ENCODE data around the gene CRTAC1.

CRTAC1 gene, protein sequence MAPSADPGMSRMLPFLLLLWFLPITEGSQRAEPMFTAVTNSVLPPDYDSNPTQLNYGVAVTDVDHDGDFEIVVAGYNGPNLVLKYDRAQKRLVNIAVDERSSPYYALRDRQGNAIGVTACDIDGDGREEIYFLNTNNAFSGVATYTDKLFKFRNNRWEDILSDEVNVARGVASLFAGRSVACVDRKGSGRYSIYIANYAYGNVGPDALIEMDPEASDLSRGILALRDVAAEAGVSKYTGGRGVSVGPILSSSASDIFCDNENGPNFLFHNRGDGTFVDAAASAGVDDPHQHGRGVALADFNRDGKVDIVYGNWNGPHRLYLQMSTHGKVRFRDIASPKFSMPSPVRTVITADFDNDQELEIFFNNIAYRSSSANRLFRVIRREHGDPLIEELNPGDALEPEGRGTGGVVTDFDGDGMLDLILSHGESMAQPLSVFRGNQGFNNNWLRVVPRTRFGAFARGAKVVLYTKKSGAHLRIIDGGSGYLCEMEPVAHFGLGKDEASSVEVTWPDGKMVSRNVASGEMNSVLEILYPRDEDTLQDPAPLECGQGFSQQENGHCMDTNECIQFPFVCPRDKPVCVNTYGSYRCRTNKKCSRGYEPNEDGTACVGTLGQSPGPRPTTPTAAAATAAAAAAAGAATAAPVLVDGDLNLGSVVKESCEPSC

DNA sequence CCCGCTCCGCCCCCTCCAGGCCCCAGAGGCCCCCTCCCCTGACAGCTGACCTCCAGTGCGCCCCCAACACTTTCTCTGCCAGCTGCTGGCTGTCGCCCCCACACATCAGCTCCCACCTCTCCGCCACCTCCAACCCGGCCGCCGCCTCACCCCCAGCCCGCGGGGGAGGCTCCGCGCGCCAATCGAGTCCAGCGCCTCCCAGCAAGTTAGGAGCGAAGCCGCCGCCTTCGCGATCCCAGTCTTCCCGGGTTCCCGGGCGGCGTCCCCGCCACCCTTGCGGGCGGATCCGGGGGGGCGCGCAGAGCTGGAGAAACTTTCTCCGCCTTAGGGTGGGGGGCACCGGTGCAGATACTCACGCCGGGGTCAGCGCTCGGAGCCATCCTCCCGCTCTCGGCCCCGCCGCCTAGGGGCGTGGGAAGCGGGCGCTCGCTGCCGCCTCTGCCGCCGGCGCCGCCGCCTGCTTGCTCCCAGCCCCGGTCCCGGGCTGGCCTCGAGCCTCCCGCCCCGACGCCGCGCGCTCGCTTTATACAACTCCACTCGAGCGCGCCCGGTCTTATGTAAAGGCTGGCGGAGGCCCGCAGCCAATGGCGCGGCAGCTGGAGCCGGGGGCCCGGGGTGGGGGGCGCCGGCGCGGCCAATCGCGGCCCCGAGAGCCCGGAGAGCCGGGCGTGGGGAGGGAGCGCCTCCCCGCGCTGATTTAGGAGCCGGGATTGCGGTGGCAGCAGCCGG lies at the start of gene CRTAC1:
TSS of gene CRTAC1 (minus strand) at position 529 of the 729 bp plus-strand sequence. CDS start at position 380, 149 bp downstream.
- DNase-seq (ENCODE audit: low spot score): peak; percentile 90

DNA sequence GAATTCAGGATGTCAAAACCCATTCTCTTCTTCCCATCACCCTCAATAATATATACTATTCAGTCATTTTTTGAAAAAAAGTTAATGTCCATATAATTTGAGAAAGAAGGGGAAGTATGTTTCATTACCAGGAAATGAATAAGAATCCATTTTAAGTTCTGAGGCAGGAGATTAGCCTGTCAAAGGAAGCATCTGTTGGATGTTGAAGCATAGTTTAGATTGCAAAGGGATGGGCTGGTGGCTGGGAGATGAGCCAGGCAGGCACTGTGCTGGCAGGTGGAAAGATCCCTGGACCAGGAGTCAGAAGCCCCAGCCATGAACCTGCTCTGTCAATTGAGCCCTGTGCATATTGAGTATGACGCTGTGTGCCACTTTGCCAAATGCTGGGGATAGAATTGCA lies 48.4 kb upstream of the CRTAC1 start:
- no peak for DNase-seq (ENCODE audit: low spot score)

DNA sequence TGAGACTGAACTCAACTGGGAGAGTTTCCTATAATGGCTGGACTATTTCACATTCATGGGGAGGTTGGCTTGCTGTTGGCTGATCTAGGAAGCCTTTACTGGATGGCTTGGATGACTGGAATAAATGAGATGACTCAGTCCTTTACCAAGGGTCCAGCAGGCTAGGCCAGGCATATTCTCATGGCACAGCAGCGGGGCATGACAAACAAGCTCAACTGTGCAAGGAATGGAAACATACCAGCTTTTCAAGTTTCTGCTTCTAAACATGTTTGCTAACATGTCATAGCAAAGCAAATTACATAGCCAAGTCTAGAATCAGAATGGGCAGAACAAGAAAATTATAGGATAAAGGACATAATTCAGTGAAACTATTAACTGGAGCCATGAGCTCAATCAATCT lies 46.8 kb upstream of the CRTAC1 start:
- no peak for DNase-seq (ENCODE audit: low spot score)

DNA sequence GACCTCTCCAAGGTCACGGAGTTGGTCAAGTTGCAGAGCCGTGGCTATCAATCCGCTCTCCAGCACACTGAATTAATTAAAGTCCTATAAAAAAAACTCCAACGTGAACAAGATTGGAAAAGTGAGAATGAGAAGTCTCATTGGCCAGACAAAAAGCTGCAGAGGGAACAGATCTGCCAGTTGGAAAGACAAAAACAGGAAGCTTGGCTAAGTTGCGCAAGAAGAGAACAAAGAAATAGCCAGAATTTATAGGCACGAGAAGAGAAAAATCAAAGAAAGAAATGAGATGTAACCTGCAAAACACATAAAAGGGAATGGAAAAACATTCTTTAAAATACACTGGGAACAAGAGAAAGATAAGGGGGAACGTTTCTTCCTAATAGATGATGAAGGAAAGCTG lies 45.7 kb upstream of the CRTAC1 start:
- DNase-seq (ENCODE audit: low spot score): no peak

DNA sequence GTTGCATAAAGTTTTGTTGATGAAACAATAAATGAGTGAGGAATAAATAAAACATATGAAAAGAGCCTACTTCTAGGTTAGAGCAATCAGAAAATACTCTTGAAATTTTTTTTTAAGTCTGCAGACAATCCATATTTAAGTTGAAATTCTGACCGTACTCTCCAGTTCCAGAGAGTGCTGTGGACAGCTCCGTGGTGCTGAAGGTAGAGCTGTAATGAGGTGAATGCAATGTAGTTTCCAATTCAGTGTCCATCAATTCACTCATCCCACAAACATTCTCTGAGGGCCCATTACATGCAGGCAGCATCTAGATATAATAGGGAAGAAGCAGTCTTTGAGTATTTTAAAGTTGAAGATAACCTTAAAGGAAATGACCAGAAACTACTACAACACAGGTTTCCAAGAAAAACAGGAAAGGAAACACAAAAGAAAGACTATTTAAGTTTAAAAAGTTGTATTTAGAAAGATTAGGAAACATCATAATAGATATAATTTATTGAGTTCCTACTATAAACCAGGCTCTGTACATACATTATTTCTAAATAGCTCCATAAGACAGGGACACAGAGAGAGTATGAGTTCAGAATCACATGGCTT lies 44.0 kb upstream of the CRTAC1 start:
- DNase-seq (ENCODE audit: low spot score): no peak

DNA sequence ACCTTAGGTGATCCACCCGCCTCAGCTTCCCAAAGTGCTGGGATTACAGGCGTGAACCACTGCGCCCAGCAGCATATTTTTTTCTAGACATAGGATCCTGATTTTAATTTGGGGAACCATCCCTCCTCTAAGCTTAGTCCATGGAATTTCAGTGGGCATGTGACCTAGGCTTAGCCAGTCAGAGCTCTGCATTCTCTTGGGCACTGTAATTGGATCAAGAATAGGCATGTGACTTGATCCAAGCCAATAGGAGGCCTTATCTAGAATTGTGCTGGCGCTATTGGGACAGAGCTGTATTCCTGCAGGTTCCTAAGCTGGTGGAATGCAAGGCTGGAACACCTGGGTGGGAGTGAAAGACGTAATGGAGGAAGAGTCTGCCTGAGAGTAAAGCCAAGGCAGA lies 36.7 kb upstream of the CRTAC1 start:
- DNase-seq (ENCODE audit: low spot score): no peak

DNA sequence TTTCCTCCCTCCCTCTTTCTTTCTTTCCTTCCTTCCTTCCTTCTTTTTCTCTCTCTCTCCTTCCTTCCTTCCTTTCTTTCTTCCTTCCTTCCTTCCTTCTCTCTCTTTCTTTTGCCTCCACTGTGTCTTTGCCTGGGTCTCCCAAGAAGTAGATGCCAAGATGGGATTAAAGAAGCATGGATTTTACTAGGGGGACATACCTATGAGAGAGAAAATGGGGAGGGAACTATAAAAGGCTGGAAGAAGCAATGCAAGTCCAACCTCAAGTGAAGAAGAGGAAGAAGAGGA lies 33.3 kb upstream of the CRTAC1 start:
- DNase-seq (ENCODE audit: low spot score): no peak

DNA sequence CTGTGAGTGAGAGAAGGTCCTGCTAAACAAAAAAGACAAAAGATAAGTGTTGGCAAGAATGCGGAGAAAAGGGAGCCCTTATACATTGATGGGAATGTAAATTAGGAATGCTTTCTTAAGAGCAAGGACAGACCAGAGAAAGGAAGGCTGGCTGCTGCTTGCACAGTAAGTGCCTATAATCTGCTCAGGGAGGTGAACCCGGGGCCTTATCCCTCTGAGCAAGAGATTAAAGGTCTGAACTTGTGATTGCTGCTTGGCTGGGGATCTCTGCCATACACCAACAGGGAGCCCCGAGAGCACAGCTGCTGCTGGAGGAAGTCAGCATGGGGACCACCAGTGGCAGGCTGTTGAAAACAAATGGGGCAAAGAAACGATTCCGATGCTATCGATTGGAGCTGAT lies 32.0 kb upstream of the CRTAC1 start:
- DNase-seq (ENCODE audit: low spot score): peak; percentile 51

DNA sequence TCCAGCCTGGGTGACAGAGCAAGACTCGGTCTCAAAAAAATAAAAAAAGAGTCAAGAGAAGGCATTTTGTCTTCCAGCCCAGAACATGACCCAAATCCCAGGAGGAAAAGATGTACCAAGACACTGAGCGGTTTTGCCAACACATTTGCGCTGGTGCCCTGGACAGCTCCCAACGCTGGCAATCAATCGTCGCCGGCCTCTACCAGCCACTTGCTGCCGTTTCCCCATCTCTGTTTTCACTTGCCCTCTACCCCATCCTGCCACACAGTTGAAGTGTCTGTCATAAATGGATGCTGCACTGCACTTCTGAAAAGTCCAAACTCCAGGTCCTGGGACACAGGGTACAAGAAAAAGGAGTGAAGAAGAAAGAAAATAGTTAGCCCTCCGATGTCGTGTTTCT lies 29.7 kb upstream of the CRTAC1 start:
- DNase-seq (ENCODE audit: low spot score): no peak

DNA sequence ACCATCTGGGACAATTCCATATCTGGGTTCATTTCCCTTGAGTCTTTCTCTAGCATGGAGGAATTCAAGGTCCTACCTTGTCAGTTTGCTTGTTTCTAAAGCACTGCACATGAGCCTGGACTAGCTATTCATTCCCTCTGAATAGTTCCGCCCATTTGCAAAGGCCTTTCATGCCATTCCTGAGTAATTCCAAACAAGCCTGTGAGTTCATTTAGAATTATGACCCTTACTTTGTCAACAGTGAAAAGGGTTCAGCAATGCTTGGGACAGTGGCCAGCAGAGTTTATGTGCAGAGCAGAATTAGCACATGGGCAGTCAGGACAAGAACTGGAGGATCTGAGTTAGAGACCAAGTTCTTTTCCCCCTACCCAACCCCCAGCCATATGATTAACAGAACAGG lies 27.9 kb upstream of the CRTAC1 start:
- no peak for DNase-seq (ENCODE audit: low spot score)

DNA sequence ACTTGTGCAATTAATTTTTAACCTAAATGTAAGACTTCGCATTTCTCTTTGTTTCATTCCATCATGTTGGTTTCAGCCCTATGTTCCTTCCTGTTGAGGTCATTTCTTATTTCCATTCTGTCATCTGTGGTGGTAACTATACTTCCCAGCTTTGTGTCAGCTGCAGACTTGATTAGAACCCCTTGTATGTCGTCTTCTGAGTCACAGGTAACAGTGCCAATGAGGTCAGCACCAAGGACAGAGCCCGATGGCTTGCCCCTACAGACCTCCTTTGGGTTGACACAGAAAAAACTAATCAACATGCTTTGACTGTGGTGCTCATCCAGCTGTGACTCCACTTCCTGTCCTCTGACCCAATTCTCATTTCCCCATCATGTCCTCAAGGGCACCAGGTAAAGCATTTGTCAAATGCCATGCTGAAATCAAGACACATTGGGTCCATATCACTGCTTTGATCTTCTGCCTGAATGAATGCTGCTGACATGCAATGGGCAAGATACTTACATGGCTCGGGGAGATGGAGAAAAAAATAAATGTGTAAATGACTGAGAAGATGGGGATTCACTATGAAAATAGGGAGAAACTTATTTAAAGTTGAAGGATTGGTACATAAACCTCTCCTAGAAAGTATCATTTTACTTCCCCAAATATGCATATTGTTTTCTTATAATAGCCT lies 25.6 kb upstream of the CRTAC1 start:
- DNase-seq (ENCODE audit: low spot score): no peak

DNA sequence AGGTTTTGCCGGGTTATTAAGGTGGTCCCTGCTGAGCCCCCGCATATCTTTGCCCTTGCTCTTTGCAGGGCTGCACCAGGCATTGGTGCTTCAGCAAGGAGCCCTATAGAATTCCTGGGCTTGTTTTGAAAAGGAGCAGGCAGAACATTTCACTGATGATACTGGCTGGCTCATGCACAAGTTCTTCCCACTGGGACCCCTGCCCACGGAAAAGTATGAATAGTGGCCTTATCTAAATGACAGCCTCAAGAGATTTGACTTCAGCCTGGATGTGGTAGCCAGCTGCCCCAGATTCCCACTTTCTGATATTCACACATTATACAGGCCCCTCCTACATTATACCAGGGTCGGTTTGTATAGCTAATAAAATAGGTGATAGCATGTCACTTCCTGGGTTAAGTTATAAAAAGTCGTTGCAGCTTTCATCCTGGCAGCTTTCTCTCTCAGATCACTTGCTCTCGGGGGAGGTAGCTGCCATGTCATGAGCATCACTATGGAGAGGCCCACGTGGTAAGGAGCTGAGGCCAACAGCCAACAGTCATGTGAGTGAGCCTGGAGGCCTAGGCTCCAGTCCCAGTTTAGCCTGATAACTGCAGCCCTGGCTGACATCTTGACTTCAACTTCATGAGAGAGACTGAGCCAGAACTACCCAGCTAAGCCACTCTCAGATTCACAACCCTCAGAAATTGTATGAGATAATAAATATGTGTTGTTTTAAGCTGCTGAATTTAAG lies 16.8 kb upstream of the CRTAC1 start:
- no peak for DNase-seq (ENCODE audit: low spot score)

DNA sequence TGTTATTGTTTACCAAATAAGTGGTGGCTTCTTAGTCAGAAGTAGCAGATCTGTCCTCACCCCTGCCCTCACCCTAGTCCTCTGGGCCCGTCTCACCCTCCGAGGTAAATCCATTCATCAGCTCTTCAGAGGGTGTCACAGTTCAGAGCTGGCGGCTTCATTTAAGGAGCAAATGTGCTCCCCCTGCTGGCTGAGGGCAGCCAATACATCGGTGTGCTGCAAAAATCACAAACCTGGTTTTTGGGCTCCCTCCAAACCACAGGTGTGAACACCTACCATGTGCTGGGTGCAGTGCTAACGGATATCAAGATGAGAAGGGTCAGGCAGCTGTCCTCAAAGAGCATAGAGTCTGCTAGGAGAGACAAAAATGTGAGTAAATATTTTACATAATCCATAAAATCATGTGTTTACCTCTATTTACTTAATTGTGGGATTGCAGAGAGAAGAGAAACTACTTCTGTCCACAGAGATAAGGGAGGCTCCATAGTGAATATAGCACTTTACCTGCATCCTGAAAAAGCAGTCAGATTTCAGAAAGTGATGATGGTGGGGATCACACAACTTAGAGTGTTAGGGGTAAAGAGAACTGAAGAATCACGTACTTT lies 15.5 kb upstream of the CRTAC1 start:
- DNase-seq (ENCODE audit: low spot score): peak; percentile 69

DNA sequence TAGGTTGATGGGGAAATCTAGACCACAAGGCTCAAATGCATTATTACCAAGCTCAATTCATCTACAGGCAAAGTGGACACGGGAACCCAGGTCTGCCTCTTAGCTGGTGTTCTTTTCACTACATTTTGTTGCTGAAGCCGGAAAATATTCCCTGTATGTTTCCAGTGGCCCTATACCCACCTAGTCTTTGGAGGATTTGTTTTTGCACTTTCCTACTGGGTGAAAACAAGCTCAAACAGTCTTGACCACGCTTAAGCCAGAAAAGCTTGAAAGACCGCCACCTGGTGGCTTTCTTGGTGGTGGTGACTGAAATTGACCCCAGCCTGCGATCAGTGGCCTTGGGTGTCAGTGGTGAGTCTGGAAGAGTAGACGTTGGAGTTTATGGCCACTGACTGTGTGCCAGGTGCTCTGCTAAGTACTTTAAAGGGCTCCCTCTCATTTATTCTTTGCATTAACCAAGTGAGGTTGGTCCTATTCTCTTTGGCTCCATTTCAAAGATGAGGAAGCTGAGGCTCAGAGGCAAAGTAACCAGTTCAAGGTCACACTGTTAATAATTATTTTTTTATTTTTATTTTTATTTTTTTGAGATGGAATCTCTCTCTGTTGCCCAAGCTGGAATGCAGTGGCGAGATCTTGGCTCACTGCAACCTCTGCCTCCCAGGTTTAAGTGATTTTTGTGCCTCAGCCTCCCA lies 11.1 kb upstream of the CRTAC1 start:
- DNase-seq (ENCODE audit: low spot score): peak; percentile 52

DNA sequence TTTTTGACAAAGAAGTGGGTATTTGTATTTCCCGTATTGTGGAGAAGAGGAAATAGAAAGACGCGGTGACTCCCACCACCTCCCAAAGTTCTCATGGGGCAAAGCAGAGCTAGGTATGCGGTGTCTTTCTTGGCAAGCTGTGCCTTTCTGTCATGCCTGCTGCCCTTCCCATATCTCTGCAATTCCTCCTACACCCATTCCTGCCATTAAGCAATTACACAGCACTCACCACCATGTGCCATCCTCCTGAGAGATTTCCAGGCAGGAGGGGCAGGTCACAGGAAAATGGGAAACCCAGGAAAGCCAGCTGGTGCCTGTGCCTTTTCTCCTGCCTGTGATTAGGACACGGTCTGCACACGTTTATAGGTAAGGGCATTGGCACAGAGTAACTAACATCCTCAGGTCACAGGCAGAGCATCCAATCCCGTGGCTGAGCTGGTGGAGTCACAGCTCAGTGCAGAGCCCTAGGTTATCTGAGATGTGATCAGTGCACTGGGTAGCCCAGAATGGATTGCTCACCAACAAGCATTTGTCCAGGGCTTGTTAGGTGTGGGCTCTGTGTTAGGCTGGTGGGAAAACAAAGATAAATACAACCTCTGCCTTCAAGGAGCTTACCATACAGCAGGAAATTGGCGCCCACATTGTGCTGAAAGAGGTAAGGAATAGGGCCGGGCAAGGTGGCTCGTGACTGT lies 9.4 kb upstream of the CRTAC1 start:
- DNase-seq (ENCODE audit: low spot score): no peak

DNA sequence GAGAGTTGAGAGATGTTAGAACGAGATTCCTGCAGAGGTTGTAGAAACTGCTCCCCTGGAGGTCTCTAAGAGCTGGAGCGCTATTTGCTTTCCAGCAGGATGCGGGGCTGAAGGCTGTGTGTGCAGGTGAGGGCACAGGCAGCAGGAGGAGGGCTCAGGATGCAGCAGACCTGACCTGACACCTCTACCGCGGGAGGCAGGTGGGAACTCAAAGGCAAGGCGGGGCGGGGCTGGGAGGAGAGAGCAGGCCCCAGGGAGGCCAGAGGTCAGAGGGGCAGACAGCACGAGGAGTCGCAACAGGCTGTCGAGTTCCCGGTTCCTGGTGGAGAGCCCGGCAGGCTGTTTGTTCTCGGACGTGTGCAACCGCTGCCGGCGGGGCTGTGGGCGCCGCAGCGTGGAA lies 7.9 kb upstream of the CRTAC1 start:
- DNase-seq (ENCODE audit: low spot score): no peak

DNA sequence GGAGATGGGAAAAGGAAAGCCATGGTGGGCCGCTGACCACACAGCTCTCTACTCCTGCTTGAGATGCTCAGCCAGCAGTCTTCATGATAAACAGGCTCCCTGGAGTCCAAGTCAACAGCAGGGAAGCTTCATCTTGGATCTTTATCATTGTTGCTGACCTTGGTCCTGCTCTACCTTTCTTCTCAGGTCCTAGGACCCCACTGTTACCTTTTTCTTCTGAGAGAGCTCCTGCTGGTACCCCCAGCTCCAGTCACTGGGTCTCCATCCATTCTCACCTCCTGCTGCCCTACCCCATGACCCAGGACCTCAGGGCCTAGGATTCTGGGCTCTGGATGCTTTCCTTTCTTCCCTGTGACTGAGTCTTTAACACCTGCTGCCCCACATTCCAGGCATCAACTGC lies 5.2 kb upstream of the CRTAC1 start:
- DNase-seq (ENCODE audit: low spot score): no peak

DNA sequence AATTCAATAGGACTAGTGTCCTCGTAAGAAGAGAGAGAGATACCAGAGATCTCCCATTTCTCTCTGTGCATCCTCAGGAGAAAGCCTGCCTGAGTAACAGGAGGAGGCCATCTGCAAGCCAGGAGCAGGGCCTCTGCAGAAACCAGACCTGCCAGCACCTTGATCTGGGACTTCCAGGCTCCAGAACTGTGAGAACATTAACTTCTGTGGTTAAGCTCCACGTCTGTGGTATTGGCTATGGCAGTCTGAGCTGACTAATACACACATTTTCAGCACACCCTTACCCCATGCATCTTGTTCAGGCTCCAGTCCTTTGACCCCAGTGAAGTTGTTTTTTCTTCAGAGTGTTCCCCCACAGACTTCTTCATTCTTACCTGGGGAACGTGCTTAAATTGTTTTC lies 3.1 kb upstream of the CRTAC1 start:
- DNase-seq (ENCODE audit: low spot score): no peak

DNA sequence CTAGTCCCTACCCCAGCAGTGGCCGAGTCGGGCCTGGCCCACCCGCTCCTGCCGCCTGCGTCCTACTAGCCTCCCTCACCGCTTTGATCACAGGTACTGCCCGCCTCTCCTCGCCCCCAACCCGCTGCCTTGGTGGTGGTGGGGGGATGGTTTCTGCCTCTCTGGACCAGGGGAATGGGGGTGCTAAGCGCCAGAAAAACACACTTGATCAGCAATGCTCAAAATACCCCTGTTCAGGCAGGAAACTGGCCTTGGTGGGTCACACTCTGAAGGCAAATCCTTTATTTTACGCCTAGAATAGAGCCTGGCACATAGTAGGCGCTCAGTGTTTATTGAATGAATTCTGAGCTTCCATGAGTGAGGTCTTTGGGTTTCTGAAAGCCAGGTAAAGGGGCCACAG lies 1.0 kb upstream of the CRTAC1 start:
- DNase-seq (ENCODE audit: low spot score): no peak

DNA sequence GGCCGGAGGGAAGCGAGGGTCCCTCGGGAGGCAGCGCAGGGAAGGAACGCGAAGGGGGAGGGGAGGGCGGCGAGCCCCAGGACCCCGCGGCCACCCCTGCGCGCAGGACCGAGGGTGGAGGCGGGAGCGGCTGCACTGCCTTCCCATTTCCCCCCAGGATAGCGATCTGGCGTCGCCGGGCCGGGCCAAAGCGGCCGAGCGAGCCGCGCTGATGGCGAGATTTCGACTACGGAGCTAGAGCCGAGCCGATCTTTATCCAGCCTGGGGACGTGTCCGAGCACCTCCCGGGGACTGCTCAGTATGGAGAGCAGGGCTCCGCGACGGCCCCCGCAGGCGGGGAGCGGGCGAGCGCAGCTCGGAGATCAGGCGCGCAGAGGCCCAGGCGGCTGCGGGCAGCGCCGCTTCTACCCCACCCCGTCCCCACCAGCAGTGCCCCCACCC lies 590 bp upstream of the CRTAC1 start:
- DNase-seq (ENCODE audit: low spot score): no peak

All from D341Med (cell line).